Breast epithelium (tissue), 3 donors: ENCODE measurements around the gene SHISA7.

Source experiments
- CTCF ChIP-seq, 3 donors: fragments of 450-650 bp; IDR thresholded peaks; one replicate each; pipeline ENCODE4 v1.5.1; 2016 to 2017; ENCODE audit warnings: antibody characterized with exemption in 3 of 3, mild to moderate bottlenecking in 3 of 3, moderate library complexity in 3 of 3
- POLR2A ChIP-seq: fragments of 450-650 bp; IDR thresholded peaks from one replicate; pipeline ENCODE4 v1.6.1; 2016; ENCODE audit warnings: antibody characterized with exemption, mild to moderate bottlenecking, moderate library complexity
- POLR2AphosphoS5 ChIP-seq, 3 donors: sonication (generic); formaldehyde crosslinking; IDR thresholded peaks; one replicate each; pipeline ENCODE4 v1.6.1; 2017; ENCODE audit warnings: antibody characterized with exemption in 3 of 3

GRCh38 chr19:55432241-55432959 is 10.7 kb downstream of the SHISA7 start:
- TF ChIP-seq POLR2A = no peak
- TF ChIP-seq POLR2AphosphoS5 (IDR thresholded peaks at IDR 0.05) = no peak
- TF ChIP-seq CTCF (IDR thresholded peaks at IDR 0.05) = no peak
